Stimulated activated naive CD4-positive, alpha-beta T cell (primary cell): ENCODE measurements around the gene EEA1.
"Not testable (repeated sequence)": the region's sequence is repeated elsewhere in the genome, so short reads cannot be mapped to it uniquely, and the experiment has no call there.

Experiments used
- DNase-seq, 6 experiments: peaks; one replicate each; lab custom pipeline; 2025; lab: John Stamatoyannopoulos, UW

EEA1 gene

DNA sequence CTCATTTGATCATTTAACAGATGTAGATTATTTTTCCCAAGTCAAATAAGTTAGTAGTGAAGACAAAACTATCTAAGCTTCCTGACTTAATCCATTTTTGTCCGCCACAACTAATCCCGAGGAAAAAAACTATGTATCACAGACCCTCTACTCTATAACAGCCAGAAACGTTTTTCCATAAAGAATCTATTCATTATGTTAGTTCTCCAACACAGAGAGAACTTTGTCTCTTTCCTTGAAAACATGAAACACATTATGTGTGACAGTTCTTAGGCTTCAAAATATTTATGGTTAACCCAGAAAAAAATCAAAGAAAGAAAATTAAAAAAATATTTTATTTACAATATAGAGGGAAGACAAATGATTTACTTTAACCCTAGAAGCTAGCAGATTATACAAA, 126.2 kb downstream of the EEA1 start:
- DNase-seq, result no peak

DNA sequence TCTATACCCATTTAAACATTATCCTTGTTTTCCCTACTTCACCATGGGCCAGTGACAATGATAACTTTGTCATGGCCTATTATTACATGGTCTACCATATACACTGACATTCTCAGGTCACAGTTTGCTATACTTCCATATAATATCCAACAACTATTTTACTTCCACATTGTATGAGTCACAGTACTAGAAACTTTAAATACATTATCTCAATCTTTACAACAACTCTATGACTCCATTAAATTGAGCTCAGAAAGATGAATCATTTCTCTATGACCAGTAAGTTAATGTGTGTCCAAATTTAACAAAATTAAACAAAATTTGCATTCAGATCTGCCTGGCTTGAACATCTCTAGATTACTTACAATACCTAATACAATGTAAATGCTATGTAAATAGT, 132.4 kb downstream of the EEA1 start:
- DNase-seq, result no peak

DNA sequence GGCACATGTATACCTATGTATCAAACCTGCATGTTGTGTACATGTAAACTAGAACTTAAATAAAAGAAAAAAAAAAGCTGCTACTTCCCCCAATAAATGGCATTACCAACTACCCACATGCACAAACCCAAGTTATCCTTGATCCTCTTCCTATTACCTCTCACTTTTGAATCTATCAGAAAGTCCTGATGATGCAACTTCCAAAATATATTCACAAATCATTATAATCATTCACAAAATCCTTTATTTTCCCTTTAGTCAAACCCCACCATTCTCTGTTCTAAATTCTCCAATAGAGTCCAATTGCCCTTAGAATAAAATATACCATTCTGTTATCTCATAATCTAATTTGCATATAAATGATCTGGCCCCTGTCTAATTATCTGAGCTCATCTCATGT, 134.3 kb downstream of the EEA1 start:
- DNase-seq, result no peak

DNA sequence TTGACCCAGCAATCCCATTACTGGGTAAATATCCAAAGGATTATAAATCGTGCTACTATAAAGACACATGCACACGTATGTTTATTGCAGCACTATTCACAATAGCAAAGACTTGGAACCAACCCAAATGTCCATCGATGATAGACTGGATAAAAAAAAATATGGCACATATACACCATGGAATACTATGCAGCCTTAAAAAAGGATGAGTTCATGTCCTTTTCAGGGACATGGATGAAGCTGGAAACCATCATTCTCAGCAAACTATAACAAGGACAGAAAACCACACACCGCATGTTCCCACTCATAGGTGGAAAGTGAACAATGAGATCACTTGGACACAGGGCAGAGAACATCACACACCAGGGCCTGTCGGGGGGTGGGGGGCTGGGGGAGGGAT, 134.7 kb downstream of the EEA1 start:
- DNase-seq, result not testable (repeated sequence)

- no peak for DNase-seq
Observed at GRCh38 chr12:92786045-92786444, 143.1 kb downstream of the EEA1 start.

DNA sequence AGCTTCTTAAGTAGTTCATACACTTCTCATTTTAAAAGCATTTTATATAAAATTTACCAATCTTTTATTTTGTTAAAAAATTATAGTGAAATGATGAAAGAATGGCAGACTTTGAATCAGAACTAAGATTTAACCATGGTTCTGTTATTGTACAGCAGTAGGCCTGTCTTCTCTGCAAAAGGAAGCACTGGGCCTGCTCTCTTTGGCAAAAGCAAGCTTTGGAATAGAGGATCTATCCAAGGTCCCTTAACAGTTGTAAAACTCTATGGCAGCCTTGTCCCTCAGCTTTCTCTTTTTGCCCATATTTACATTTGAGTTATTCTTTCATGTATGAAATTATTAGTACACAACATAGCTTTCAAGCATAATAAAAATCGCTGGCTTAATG, 143.5 kb downstream of the EEA1 start:
- no peak for DNase-seq

- peak in 4 of 6 experiments; percentile 16 to 73 (median 63) for DNase-seq
Observed at GRCh38 chr12:92784797-92785562, 144.1 kb downstream of the EEA1 start.

- no peak for DNase-seq
Observed at GRCh38 chr12:92784356-92784755, 144.7 kb downstream of the EEA1 start.

DNA sequence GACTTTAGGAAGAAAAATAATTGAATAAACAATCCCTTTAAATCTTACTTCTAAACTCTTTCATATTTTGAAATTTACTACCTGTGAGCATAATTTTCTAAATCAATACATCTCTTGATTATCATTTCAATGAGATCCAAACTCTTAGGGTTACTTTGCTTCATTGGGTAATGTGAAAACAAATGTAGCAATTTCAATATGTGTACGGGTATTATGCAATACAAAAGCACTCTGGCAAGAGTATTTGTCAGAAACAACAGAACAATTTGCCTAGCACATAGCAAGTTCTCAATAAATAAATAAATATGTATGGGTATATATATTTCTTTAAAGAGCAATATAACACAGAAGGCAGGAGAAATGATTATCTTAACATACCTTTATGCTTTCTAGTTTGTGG, 149.2 kb downstream of the EEA1 start:
- DNase-seq, result no peak

DNA sequence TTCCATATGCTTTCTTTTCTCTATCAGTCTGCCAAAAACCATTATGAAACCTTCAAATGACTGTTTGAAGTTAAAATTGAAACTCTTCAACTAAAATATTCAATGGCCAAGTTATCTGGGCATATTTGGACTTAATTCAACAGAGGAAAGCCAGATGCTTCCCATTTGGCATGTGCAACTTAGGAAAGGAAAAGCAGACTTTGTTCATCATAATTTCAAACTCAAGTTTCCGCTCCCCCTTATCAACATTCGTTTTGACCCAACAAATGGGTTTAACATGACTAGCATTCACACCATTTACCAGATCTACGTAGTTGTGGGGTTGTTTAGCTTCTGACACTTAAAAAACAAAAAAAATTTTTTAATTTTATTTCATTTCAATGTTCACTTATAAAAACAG, 150.6 kb downstream of the EEA1 start:
- DNase-seq, result no peak

DNA sequence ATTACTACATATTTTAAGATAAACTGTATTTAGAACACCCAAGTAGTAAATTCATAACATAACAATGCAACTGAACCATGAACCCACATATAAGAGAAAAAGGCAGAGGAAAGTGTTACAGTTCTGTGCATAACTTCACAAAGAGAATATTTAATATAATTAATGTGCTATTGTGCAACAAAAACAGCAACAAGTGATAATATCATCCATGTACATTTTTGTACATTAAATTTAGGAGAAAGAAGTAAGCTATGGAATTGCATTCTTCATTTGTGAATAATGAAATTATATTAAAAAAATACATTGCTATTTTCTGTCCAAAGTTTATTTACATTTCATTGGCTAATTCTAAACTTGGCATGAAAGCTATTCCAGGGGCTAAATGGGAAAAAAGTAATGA, 153.7 kb downstream of the EEA1 start:
- DNase-seq, result no peak

- DNase-seq, result no peak
Observed at GRCh38 chr12:92771001-92771400, 158.1 kb downstream of the EEA1 start.

GRCh38 chr12:92769124-92769901, 159.8 kb downstream of the EEA1 start:
- DNase-seq, result peak in 1 of 6 experiments; percentile 16

DNA sequence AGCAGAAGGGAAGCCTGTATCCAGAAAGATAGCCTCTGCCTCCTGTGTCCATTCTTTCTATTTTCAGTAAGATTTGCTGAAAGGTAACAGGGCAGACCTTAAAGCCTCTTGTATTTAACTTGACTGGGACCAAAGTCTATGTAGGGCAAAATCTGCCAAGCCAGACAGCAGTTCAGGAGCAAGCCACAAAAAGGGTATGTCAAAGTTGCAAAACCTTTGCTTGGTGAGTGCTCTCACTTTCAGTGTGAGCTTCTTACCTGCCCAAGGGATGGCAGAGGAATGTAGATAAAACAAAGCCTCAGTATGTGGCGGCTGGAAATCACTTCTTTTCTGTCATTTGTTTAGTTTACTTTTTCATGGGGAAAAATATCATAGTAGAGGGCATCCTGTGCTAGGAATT, 163.2 kb downstream of the EEA1 start:
- no peak for DNase-seq

GRCh38 chr12:92764831-92765230, 164.3 kb downstream of the EEA1 start:
- no peak for DNase-seq

GRCh38 chr12:92762773-92763172, 166.3 kb downstream of the EEA1 start:
- no peak for DNase-seq

DNA sequence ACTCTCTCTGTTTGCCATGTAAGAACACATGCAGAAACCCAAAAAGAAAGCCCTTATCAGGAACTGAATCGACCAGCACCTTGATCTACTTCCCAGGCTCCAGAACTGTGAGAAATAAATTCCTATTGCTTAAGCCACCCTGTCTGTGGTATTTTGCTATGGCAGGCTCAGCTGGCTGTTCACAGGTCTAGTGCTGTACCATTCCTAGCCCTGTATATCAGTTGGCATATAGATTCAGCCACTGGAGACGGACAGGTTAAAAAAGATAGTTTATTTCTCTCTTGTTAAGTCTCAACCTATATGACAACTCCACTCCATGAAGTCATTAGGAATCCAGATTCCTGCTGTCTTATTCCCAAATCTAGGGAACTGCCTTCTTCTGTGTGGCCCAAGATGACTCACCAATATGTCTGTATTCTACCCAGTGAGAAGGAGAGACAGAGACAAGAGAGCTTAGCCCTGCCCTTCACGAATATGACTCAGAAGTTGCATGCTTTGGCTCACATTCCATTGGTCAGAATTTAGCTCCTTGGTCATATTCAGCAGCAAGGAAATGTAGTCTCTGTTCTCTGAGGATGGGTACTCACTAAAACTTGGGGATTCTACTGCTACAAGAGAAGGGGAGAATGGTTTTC, 169.3 kb downstream of the EEA1 start:
- DNase-seq, result no peak

- no peak for DNase-seq
Observed at GRCh38 chr12:92757597-92758121, 171.4 kb downstream of the EEA1 start.

DNA sequence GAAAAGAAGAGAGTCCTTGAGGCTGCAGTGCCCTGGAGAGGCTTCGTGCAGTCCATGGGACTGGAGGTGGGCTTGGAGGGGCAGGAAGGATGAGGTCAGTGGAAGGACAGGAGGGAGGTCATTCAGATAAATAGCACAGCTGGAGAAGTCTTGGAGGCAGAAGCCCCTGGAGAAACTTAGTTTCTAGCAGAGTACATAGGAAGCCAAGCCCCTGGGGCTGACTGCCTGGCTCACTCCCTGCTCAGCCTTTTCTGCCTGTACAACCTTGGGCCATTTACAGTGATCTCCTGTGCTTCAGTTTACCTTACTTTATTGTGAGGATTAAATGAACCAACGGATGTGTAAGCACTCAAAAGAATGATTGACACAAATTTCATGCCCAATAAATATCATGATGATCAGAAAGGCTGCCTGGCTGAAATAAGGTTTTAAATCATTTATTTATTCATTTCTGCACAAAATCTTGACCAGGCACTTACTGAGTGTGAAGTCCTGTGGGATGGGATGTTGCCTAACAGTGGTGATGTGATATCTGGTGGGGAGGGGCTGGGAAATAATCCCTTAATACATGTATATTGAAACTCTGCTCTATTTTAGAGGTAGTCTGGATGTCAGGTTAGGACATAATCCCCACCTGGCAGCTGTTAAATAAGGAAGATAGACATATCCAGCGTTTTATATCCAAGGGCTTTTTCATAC, 172.0 kb downstream of the EEA1 start:
- DNase-seq, result no peak

DNA sequence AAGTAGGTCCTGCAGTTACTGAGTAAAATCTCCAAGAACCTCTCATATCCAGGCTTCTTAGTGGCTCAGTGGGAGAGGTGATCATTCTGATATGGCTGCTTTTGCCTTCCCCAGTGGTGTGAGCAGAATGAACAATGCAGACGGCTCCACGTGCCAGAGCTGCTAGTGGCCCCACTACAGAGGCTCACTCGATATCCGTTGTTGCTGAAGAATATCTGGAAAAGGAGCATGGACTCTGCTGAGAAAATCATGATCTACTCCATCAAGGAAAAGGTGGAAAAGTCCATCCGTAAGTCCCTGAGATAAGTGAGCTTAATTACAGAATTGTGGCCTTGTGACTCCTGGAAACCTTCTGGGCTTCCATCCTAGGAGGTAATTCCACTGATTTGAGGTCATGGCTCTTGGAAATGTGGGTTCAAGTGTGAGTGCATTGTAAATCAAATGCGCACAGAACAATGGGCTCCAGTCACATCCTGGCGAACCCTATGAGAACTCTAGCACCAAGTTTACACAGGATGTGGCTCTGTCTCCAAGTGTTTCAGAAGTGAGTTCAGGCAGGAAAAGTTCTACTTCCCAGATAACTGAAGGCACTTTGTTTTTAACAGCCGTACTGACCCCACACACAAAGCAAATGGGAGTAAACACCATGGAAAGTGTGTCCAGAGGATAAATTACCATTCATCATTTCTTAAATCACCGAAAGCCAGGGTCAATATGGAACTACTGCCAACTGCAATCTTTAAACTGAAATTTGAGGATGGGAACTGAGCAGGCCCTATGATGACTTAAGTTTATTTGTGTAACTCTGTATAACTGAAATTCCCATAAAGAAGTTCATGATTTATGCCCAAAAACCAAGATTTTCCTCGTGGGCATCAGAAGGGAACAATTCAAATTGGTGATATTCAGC, 174.9 kb downstream of the EEA1 start:
- DNase-seq, result no peak

DNA sequence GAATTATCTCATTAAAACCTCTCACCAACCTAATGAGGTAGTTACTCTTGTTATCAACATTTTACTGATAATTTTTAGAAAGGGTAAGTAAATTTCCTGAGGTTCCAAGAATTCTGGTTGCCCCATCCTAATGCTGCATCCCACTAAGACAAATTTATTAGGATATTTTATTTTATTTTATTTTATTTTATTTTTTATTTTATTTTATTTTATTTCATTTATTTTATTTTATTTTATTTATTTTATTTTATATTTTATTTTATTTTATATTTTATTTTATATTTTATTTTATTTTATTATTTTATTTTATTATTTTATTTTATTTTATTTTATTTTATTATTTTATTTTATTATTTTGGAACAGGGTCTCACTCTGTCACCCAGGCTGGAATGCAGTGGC, 179.4 kb downstream of the EEA1 start:
- DNase-seq, result not testable (repeated sequence)
